Smooth muscle cell (in vitro differentiated cells): ENCODE results near the gene FBXL15. TPM values are rescaled to one million over a fixed set of nuclear protein-coding genes. Genes with fewer than 3 reads are reported as not detected.

Source experiments
- DNase-seq: peaks from one replicate; lab custom pipeline; 2025; ENCODE audit not compliant: unreplicated experiment; lab: John Stamatoyannopoulos, UW
- H2AFZ ChIP-seq: fragments of 200-600 bp; sonication (generic); 2 replicates; pipeline ENCODE4 v1.6.0; 2016; ENCODE audit warnings: antibody characterized with exemption, low read depth, mild to moderate bottlenecking
- H3F3A ChIP-seq: fragments of 200-600 bp; sonication (generic); 2 replicates; pipeline ENCODE4 v1.6.0; 2017; ENCODE audit warnings: antibody characterized with exemption, low read depth
- H3K27ac ChIP-seq: fragments of 200-600 bp; sonication (generic); 2 replicates; pipeline ENCODE4 v1.5.1; 2016; ENCODE audit warnings: low read depth, mild to moderate bottlenecking
- H3K27me3 ChIP-seq: fragments of 200-600 bp; sonication (generic); 2 replicates; pipeline ENCODE4 v1.6.1; 2016; ENCODE audit warnings: low read depth, mild to moderate bottlenecking
- H3K36me3 ChIP-seq: fragments of 200-600 bp; sonication (generic); 2 replicates; pipeline ENCODE4 v1.5.1; 2016; ENCODE audit warnings: low read depth
- H3K4me1 ChIP-seq: fragments of 200-600 bp; sonication (generic); 2 replicates; pipeline ENCODE4 v1.5.1; 2016; ENCODE audit warnings: low read depth
- H3K4me2 ChIP-seq: fragments of 200-600 bp; sonication (generic); 2 replicates; pipeline ENCODE4 v1.6.0; 2016; ENCODE audit warnings: mild to moderate bottlenecking
- H3K4me3 ChIP-seq: fragments of 200-600 bp; sonication (generic); 2 replicates; pipeline ENCODE4 v1.5.1; 2016; ENCODE audit warnings: mild to moderate bottlenecking
- H3K79me2 ChIP-seq: fragments of 200-600 bp; sonication (generic); 2 replicates; pipeline ENCODE4 v1.6.0; 2016; ENCODE audit warnings: low read depth, mild to moderate bottlenecking
- H3K9ac ChIP-seq: fragments of 200-600 bp; sonication (generic); 2 replicates; pipeline ENCODE4 v1.6.0; 2016; ENCODE audit warnings: low read depth
- H3K9me3 ChIP-seq: fragments of 200-600 bp; sonication (generic); replicated peaks from 2 replicates; pipeline ENCODE4 v1.5.1; 2016; ENCODE audit warnings: low read depth
- H4K20me1 ChIP-seq: fragments of 200-600 bp; sonication (generic); 2 replicates; pipeline ENCODE4 v1.6.0; 2016; ENCODE audit warnings: low read depth
- CTCF ChIP-seq: fragments of 200-600 bp; sonication (generic); IDR thresholded peaks from 2 replicates; pipeline ENCODE4 v1.5.1; 2017; ENCODE audit warnings: borderline replicate concordance, mild to moderate bottlenecking, antibody characterized with exemption; ENCODE audit not compliant: insufficient read depth, poor library complexity, severe bottlenecking
- WGBS: methylation state at CpG from one replicate; pipeline ENCODE4 v1.1.7; 2016; ENCODE audit warnings: low lambda C conversion rate; 5-methylcytosine and 5-hydroxymethylcytosine counted together
- polyA plus RNA-seq: library from polyadenylated mRNA; unstranded; fragments of >200 nt; fragmentation: Nextera tagmentation; extraction: Ambion mirVana; gene quantifications from 2 replicates; pipeline ENCODE4 v1.2.1, GENCODE V29; 2016
- total RNA-seq: library from RNA; depleted of rRNA; stranded (reverse); fragments of >200 nt; gene quantifications from 2 replicates; pipeline ENCODE4 v1.2.3, GENCODE V29; 2014

The FBXL15 gene
- total and polyA plus RNA-seq, 2 experiments from 2014 or later, result 8.2 to 29.0 TPM

- no peak for DNase-seq
- no peaks in the 10 kb centered on the region for H3K79me2 ChIP-seq
- H2AFZ ChIP-seq, result no peak overlapping the region
- WGBS, result 90% methylated on average over 10 of the region's 10 CpGs
- H3K27ac ChIP-seq, result no peak overlapping the region
- no peaks in the 10 kb centered on the region for H3K9me3 ChIP-seq
- no peaks in the 10 kb centered on the region for H3F3A ChIP-seq
- H3K4me1 ChIP-seq, result peaks cover 32% of the 10 kb centered on the region
- no peaks in the 10 kb centered on the region for H3K36me3 ChIP-seq
- peaks cover 3% of the 10 kb centered on the region for H3K27me3 ChIP-seq
- no peak overlapping the region for H3K4me3 ChIP-seq
- peaks cover 5% of the 10 kb centered on the region for H4K20me1 ChIP-seq
- no peak for TF ChIP-seq CTCF
- no peak overlapping the region for H3K9ac ChIP-seq
- H3K4me2 ChIP-seq, result no peak overlapping the region
These were observed 8.3 kb upstream of the FBXL15 start for GRCh38 chr10:102412293-102412692.

GRCh38 chr10:102413053-102413705 is 7.5 kb upstream of the FBXL15 start:
- H3K27me3 ChIP-seq, result peaks cover 10% of the 10 kb centered on the region
- H3K4me3 ChIP-seq, result no peak overlapping the region
- H2AFZ ChIP-seq, result no peak overlapping the region
- H3K79me2 ChIP-seq, result no peaks in the 10 kb centered on the region
- WGBS, result 43% methylated on average over 5 of the region's 5 CpGs
- no peak overlapping the region for H3K27ac ChIP-seq
- H3K9me3 ChIP-seq, result no peaks in the 10 kb centered on the region
- no peaks in the 10 kb centered on the region for H3K36me3 ChIP-seq
- H3K9ac ChIP-seq, result no peak overlapping the region
- peaks cover 32% of the 10 kb centered on the region for H3K4me1 ChIP-seq
- TF ChIP-seq CTCF, result no peak
- H4K20me1 ChIP-seq, result no peaks in the 10 kb centered on the region
- DNase-seq, result no peak
- H3K4me2 ChIP-seq, result no peak overlapping the region
- no peaks in the 10 kb centered on the region for H3F3A ChIP-seq

- no peak for TF ChIP-seq CTCF
- Histone ChIP-seq H3K79me2 (no peaks in the 10 kb centered on the region), H3K4me2 (no peak overlapping the region), H3K4me1 (peaks cover 37% of the 10 kb centered on the region), H3K36me3 (no peaks in the 10 kb centered on the region), H3F3A (no peaks in the 10 kb centered on the region), H2AFZ (no peak overlapping the region), H3K9ac (no peak overlapping the region), H3K27ac (no peak overlapping the region), H3K27me3 (peaks cover 18% of the 10 kb centered on the region), H3K9me3 (no peaks in the 10 kb centered on the region), H3K4me3 (no peak overlapping the region), H4K20me1 (no peaks in the 10 kb centered on the region)
- 89% methylated on average over 16 of the region's 16 CpGs for WGBS
- DNase-seq, result no peak
These were observed 6.7 kb upstream of the FBXL15 start for GRCh38 chr10:102413806-102414561.
